ENCODE results near the gene NANOS2. TPM values are rescaled to one million over a fixed set of nuclear protein-coding genes. Genes with fewer than 3 reads are reported as not detected.

Gene NANOS2
- total and polyA plus RNA-seq, 2 donors from 2014 or later: not detected

DNA sequence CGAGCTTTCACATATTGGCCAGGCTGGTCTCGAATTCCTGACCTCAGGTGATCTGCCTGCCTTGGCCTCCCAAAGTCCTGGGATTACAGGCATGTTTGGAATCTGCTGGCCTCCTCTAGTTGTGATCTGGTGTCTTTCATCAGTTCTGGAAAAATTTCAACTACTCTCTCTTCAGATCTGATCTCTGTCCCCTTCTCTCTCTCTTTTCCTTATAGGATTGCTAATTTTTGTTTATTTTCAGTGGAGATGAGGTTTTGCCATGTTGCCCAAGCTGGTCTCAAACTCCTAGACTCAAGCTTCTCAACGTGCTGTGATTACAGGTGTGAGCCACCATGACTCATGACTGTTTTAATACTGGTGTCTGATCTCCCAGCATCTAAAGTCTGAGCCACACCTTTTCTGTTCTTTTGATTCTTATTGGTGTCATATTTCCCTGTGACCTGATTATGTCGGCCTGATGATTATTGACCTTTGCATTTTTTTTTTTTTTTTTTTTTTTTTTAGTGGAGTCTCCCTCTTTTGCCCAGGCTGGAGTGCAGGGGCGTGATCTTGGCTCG is 10.4 kb upstream of the NANOS2 start:
- DNase-seq: no peak
- no peak for TF ChIP-seq CTCF (IDR thresholded peaks at IDR 0.05; ENCODE audit: borderline replicate concordance, extremely low read depth, insufficient read depth)
- FAIRE-seq: no peak

DNA sequence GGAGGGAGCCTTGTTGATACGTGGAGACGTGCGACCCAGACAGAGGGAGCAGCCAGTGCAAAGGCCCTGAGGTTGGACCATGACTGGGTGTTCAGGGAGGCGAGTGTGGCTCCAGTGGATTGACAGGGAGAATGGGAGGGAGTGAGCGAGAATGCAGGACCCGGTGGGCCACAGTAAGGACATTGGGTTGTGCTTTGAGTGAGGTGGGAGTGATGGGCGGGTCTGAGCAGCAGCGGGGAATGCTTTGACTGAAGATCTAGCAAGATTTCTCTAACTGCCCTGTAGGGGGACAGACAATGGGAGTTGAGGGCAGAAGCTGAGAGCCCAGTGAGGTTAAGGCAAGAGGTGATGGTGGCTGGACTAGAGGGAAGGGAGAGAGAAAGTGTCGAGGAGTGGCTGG is 7.7 kb upstream of the NANOS2 start:
- no peak overlapping the region for H3K9ac ChIP-seq (ENCODE audit: low read length in 3 of 3)
- FAIRE-seq (no peak), DNase-seq (peak in 2 of 5 donors; percentile 1 to 25)
- H3K4me1 ChIP-seq (ENCODE audit: control insufficient read depth in 2 of 3, insufficient read depth in 2 of 3, low read depth in 1 of 3, low read length in 3 of 3): no peaks in the 10 kb centered on the region
- no peaks in the 10 kb centered on the region for H3K36me3 ChIP-seq (ENCODE audit: control insufficient read depth in 2 of 3, insufficient read depth in 3 of 3, low read length in 3 of 3)
- no peaks in the 10 kb centered on the region for H3K9me3 ChIP-seq (ENCODE audit: control insufficient read depth in 2 of 3, insufficient read depth in 1 of 3, low read length in 3 of 3)
- H3K27ac ChIP-seq (ENCODE audit: low read depth in 2 of 2, low read length in 2 of 2): no peak overlapping the region
- no peak for TF ChIP-seq CTCF (IDR thresholded peaks at IDR 0.05; ENCODE audit: borderline replicate concordance, extremely low read depth, insufficient read depth)
- H3K27me3 ChIP-seq (ENCODE audit: control insufficient read depth, insufficient read depth, low read length): no peaks in the 10 kb centered on the region
- intact Hi-C loops (cut with DNase I): no loop called here
- no peak overlapping the region for H3K4me3 ChIP-seq (ENCODE audit: low read length in 3 of 3)

More for the DNA sequence above, 10.4 kb upstream of the NANOS2 start:
- intact Hi-C loops (cut with DNase I): no loop called here
- Histone ChIP-seq H3K9ac (ENCODE audit: low read length in 3 of 3) (no peak overlapping the region), H3K27me3 (ENCODE audit: control insufficient read depth, insufficient read depth, low read length) (no peaks in the 10 kb centered on the region), H3K4me1 (ENCODE audit: control insufficient read depth in 2 of 3, insufficient read depth in 2 of 3, low read depth in 1 of 3, low read length in 3 of 3) (no peaks in the 10 kb centered on the region), H3K27ac (ENCODE audit: low read depth in 2 of 2, low read length in 2 of 2) (no peak overlapping the region), H3K36me3 (ENCODE audit: control insufficient read depth in 2 of 3, insufficient read depth in 3 of 3, low read length in 3 of 3) (no peaks in the 10 kb centered on the region), H3K9me3 (ENCODE audit: control insufficient read depth in 2 of 3, insufficient read depth in 1 of 3, low read length in 3 of 3) (no peaks in the 10 kb centered on the region), H3K4me3 (ENCODE audit: low read length in 3 of 3) (no peak overlapping the region)

DNA sequence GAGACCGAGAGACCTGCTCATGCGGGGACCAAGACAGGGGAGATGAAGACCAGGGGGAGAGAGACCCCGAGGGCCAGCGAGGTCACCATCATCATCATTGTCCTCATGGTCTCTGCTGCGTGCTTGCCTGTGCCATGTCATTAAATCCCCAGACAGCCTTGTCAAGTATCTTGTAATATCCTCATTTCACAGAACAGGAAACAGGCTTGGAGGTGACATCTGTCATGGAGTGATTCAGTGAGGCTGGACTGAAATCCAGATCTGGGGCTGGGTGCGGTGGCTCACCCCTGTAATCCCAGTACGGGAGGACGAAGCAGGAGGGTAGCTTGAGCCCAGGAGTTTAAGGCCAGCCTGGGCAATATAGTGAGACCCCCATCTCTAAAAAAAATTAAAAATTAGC is 5.9 kb upstream of the NANOS2 start:
- intact Hi-C loops (cut with DNase I): no loop called here
- TF ChIP-seq CTCF (IDR thresholded peaks at IDR 0.05; ENCODE audit: borderline replicate concordance, extremely low read depth, insufficient read depth): no peak
- DNase-seq: peak in 1 of 5 donors; percentile 24
- no peak overlapping the region for H3K4me3 ChIP-seq (ENCODE audit: low read length in 3 of 3)
- no peaks in the 10 kb centered on the region for H3K36me3 ChIP-seq (ENCODE audit: control insufficient read depth in 2 of 3, insufficient read depth in 3 of 3, low read length in 3 of 3)
- no peak overlapping the region for H3K27ac ChIP-seq (ENCODE audit: low read depth in 2 of 2, low read length in 2 of 2)
- H3K27me3 ChIP-seq (ENCODE audit: control insufficient read depth, insufficient read depth, low read length): no peaks in the 10 kb centered on the region
- no peaks in the 10 kb centered on the region for H3K9me3 ChIP-seq (ENCODE audit: control insufficient read depth in 2 of 3, insufficient read depth in 1 of 3, low read length in 3 of 3)
- H3K9ac ChIP-seq (ENCODE audit: low read length in 3 of 3): no peak overlapping the region
- no peaks in the 10 kb centered on the region for H3K4me1 ChIP-seq (ENCODE audit: control insufficient read depth in 2 of 3, insufficient read depth in 2 of 3, low read depth in 1 of 3, low read length in 3 of 3)
- FAIRE-seq: no peak

GRCh38 chr19:45919678-45920077 is 5.1 kb upstream of the NANOS2 start:
- intact Hi-C loops (cut with DNase I): no loop called here
- Histone ChIP-seq H3K27ac (ENCODE audit: low read depth in 2 of 2, low read length in 2 of 2) (no peak overlapping the region), H3K36me3 (ENCODE audit: control insufficient read depth in 2 of 3, insufficient read depth in 3 of 3, low read length in 3 of 3) (no peaks in the 10 kb centered on the region), H3K9me3 (ENCODE audit: control insufficient read depth in 2 of 3, insufficient read depth in 1 of 3, low read length in 3 of 3) (no peaks in the 10 kb centered on the region), H3K4me1 (ENCODE audit: control insufficient read depth in 2 of 3, insufficient read depth in 2 of 3, low read depth in 1 of 3, low read length in 3 of 3) (no peaks in the 10 kb centered on the region), H3K9ac (ENCODE audit: low read length in 3 of 3) (no peak overlapping the region), H3K27me3 (ENCODE audit: control insufficient read depth, insufficient read depth, low read length) (no peaks in the 10 kb centered on the region), H3K4me3 (ENCODE audit: low read length in 3 of 3) (no peak overlapping the region)
- FAIRE-seq (no peak), DNase-seq (no peak)
- TF ChIP-seq CTCF (IDR thresholded peaks at IDR 0.05; ENCODE audit: borderline replicate concordance, extremely low read depth, insufficient read depth): no peak
